AG04449 (cell line): ENCODE data around the gene KLF16.

Source experiments
- CTCF ChIA-PET: fragments of 350-600 bp; formaldehyde crosslinking; extraction: SDS; loops from one replicate; lab custom pipeline; 2021; ENCODE audit warnings: antibody characterized with exemption; lab: Yijun Ruan, JAX
- POLR2A ChIA-PET: fragments of 400-600, 350-600 bp; formaldehyde crosslinking; extraction: SDS; loops from one replicate; lab custom pipeline; 2020; ENCODE audit warnings: antibody characterized with exemption, inconsistent platforms; lab: Yijun Ruan, JAX
- DNase-seq: peaks from one replicate; pipeline ENCODE4 v3.0.0-alpha.2; 2010; ENCODE audit warnings: low read depth, low spot score
- H3K4me3 ChIP-seq: 2 replicates; pipeline ENCODE4 v1.5.1; 2011; ENCODE audit warnings: low read depth, mild to moderate bottlenecking, control low read depth, low read length
- CTCF ChIP-seq: IDR thresholded peaks from one replicate; pipeline ENCODE4 v1.5.1; 2011; ENCODE audit warnings: mild to moderate bottlenecking, moderate library complexity, low read length, control low read depth, inconsistent platforms; ENCODE audit not compliant: insufficient read depth; ENCODE audit errors: missing control alignments

KLF16 gene

DNA sequence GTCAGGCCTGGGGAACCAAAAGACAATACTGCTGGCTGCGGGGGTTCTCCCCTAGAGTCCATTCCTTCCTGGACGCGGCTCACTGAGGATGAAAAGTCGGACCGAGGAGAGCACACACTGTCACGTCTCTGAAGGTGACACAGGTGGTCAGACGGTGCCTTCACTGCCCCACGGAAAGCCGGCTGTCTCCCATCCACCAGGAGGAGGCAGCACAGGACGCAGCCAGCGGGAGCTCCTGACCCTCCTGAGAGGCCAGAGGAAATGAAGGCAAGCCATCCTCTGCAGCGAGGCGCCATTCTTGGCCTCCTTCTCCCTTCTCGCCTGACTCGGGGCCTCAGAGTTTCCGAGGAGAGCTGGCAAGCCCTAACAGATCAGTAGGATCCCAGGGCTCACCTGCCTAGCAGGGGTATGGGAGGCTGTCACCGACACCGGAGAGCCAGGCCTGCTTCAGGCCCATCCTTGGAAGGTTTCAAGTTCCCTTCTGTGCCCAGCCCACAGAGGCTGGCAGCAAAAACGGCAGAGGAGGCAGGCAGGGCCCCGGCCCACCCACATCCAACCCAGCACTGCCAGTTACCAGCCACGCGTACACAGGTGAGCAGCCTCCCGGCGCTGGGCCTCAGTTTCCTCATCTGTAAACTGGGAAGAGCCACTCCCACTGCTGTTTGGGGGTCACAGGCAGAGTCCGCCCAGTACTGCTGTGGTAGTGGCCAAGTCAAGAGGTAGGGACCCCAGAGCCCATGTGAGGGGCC, 19.6 kb downstream of the KLF16 start:
- ChIA-PET POLR2A (no interaction called here), CTCF (interaction anchor here (2.4 to 13.7 kb wide), 2 partner anchors 10 to 19 kb away, joined by 14 to 292 read pairs; no protein-coding TSS in a partner anchor)
- no peak for DNase-seq
- no peak for TF ChIP-seq CTCF
- H3K4me3 ChIP-seq, result no peak overlapping the region

- ChIA-PET POLR2A (no interaction called here), CTCF (interaction anchor here (2.4 to 13.7 kb wide), 2 partner anchors 11 to 18 kb away, joined by 14 to 292 read pairs; no protein-coding TSS in a partner anchor)
- DNase-seq, result no peak
- no peak overlapping the region for H3K4me3 ChIP-seq
- TF ChIP-seq CTCF, result no peak
Measured at GRCh38 chr19:1843116-1843515, 20.3 kb downstream of the KLF16 start.

- ChIA-PET CTCF (interaction anchor here (1.4 to 13.7 kb wide), 3 partner anchors 9 to 17 kb away, joined by 4 to 292 read pairs (median 57); partner anchors contain the start of gene REXO1), POLR2A (no interaction called here)
- no peak for TF ChIP-seq CTCF
- no peak overlapping the region for H3K4me3 ChIP-seq
- no peak for DNase-seq
Measured at GRCh38 chr19:1841209-1841924, 22.0 kb downstream of the KLF16 start.

GRCh38 chr19:1840541-1841115, 22.8 kb downstream of the KLF16 start:
- TF ChIP-seq CTCF, result no peak
- ChIA-PET POLR2A (no interaction called here), CTCF (interaction anchor here (6.5 to 13.7 kb wide), 2 partner anchors 10 to 16 kb away, joined by 57 to 292 read pairs; partner anchors contain the start of gene REXO1)
- no peak overlapping the region for H3K4me3 ChIP-seq
- no peak for DNase-seq

DNA sequence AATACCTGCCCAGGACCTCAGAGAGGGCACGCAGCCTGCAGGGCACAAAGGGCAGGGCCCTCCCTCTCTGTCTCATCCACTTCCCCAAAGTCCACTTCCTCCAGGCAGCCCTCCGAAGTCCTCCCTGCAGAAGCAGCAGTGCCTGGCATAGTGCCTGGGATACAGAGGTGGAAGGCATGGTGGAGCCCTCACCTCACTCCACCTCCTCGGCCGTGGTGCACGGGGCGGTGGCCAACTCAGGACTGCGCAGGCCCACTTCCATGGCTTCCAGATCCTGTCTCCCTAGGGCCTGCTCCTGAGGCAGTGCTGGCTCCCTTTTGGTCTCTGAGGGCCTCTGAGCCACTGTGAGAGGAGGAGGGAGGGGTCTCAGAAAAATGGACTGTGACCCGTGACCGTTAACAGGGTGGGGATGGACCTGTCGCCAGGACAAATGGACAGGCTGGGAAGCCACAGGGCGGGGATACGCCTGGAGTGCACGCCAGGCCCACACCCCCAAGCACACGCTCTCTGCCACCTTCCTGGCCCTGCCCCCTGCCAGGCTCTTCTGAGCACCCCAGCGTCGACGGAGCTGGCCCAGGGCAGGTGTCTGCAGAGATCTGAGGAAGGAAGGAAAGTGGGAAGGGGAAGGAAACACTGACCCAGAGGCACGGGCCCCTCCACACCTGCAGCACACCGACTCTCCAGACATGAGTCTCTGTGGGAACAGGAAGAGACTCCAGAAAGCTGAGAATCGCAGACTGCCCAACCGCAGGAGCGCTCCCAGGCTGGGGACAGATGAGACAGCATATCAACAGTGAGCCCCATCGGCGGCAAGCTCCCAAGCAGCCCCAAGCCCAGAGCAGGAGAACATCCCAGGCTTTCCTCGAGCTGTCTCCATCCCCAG, 23.5 kb downstream of the KLF16 start:
- TF ChIP-seq CTCF, result no peak
- ChIA-PET POLR2A (no interaction called here), CTCF (interaction anchor here (6.5 to 13.7 kb wide), 2 partner anchors 10 to 15 kb away, joined by 57 to 292 read pairs; partner anchors contain the start of gene REXO1)
- no peak for DNase-seq
- H3K4me3 ChIP-seq, result no peak overlapping the region
